MG63 (cell line): ENCODE measurements around the gene INO80D. TPM values are rescaled to one million over a fixed set of nuclear protein-coding genes. Genes with fewer than 3 reads are reported as not detected.
"Not testable (repeated sequence)": the region's sequence is repeated elsewhere in the genome, so short reads cannot be mapped to it uniquely, and the experiment has no call there.

Source experiments
- DNase-seq: peaks from one replicate; pipeline ENCODE4 v3.0.0-alpha.2; 2020
- H3K27me3 ChIP-seq: fragments of 250-450 bp; sonication (Bioruptor Pico); 2 replicates; pipeline ENCODE4 v1.5.1; 2020; ENCODE audit warnings: mild to moderate bottlenecking, moderate library complexity
- H3K36me3 ChIP-seq: fragments of 250-450 bp; sonication (Bioruptor Pico); 2 replicates; pipeline ENCODE4 v1.5.1; 2020; ENCODE audit warnings: mild to moderate bottlenecking, moderate library complexity
- H3K4me3 ChIP-seq: fragments of 250-450 bp; sonication (Bioruptor Pico); 2 replicates; pipeline ENCODE4 v1.5.1; 2020; ENCODE audit warnings: mild to moderate bottlenecking, moderate library complexity
- H3K9me3 ChIP-seq: fragments of 250-450 bp; sonication (Bioruptor Pico); 2 replicates; pipeline ENCODE4 v1.5.1; 2020; ENCODE audit warnings: mild to moderate bottlenecking, moderate library complexity
- total RNA-seq: library from RNA; depleted of rRNA; stranded (reverse); fragments of >200 nt; shearing (Covaris generic); gene quantifications from 2 replicates; pipeline ENCODE4 v1.2.3, GENCODE V29; 2014; ENCODE audit warnings: low replicate concordance

Gene INO80D
- total RNA-seq, 1 experiment from 2014 or later = 1.1 TPM

DNA sequence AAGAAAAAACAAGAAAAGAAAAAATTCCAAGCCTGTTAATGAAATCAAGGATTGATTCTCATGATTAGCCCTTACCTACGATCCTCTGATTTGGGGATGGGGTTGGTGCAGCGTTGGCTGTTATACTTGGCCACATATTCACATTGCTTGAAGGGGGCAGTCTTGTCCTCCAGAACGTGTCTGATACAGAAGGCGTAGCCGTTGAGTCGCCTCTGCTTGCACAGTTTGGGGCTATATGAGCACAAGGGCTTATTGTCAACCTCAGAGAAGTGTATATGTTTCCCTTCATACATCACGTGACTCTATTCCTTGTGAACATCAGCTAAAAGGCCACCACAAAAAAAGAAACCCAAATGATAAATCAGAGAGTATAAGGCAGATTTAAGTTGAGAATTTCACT lies 23.2 kb downstream of the INO80D start:
- DNase-seq = no peak
- Histone ChIP-seq H3K36me3 (peaks cover 8% of the 10 kb centered on the region), H3K9me3 (no peaks in the 10 kb centered on the region), H3K27me3 (no peaks in the 10 kb centered on the region), H3K4me3 (no peak overlapping the region)

DNA sequence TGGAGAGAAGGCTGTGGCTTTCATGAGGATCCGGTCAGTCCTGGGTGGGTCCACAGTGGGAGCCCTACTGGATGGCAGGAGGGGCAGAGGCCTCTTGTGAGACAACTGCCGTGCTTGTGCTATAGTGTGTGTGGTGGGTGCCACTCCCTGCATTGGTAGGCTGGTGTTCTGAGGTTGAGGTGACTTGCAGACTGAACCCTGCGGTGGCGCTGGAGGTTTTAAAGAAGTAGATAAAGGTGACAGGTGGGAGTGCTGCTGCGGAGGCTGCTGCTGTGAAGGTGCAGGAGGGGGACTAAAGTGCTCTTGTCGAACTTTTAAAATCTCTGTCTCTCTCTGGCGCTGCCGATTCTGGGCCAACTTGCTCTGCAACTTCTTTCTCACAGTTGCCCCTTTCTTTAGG lies 29.7 kb downstream of the INO80D start:
- H3K4me3 ChIP-seq = no peak overlapping the region
- H3K36me3 ChIP-seq = peaks cover 17% of the 10 kb centered on the region
- DNase-seq = no peak
- H3K9me3 ChIP-seq = no peaks in the 10 kb centered on the region
- H3K27me3 ChIP-seq = no peaks in the 10 kb centered on the region

DNA sequence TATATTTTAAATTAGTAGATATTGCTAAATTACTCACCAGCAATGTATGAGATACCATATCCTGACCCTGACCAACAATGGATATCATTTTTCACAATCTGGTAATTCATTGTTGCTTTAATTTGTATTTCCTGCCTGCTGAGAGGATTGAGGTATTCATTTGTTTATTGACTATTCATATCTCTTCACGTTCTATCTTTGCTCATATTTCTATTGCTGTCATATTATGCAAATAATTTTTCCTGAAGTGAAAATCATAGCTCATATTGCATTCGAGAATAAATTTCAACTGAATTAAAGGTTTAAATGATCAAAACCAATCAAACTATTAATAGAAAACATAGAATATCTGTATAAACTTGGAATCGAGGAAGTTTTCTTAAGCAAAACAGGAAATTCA lies 31.0 kb downstream of the INO80D start:
- DNase-seq = no peak
- peaks cover 17% of the 10 kb centered on the region for H3K36me3 ChIP-seq
- H3K27me3 ChIP-seq = no peaks in the 10 kb centered on the region
- no peak overlapping the region for H3K4me3 ChIP-seq
- no peaks in the 10 kb centered on the region for H3K9me3 ChIP-seq

DNA sequence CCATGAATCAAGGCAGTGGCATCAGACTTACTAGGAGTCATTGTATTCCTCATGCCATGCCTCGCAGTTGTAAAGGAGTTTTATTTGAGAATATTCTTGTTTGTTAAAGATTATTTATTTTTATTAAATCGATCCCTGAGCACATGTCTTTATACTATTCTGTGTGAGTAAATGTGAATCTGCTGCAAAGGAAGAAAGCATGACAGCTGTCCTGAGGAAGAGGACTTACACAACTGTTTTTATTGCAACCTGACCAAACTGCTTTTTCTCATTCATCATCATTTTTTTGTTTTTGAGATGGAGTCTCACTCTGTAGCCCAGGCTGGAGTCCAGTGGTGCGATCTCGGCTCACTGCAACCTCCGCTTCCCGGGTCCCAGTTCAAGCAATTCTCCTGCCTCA lies 34.1 kb downstream of the INO80D start:
- no peak for DNase-seq
- Histone ChIP-seq H3K4me3 (no peak overlapping the region), H3K9me3 (no peaks in the 10 kb centered on the region), H3K27me3 (no peaks in the 10 kb centered on the region), H3K36me3 (peaks cover 21% of the 10 kb centered on the region)

DNA sequence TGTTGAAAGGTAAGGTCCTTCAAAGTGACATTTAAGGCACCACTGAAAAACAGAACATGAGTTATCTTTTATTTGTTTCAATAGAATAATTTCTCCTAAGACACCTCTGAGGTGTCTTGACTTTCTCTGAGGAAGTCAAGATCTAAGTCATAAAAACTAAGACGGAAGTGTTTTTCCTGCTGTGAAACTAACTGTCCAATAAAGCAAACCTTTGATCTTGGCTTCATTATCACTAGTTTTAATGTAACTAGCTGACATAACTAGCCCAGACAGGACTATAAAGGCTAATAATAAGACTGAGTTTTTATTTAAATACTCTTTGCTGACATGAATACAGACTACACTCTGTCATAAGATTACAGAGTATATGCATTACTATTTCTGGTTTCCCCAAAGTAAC lies 36.6 kb downstream of the INO80D start:
- Histone ChIP-seq H3K9me3 (no peaks in the 10 kb centered on the region), H3K36me3 (peaks cover 12% of the 10 kb centered on the region; the same call in 1 of the 2 replicates), H3K27me3 (no peaks in the 10 kb centered on the region), H3K4me3 (no peak overlapping the region)
- DNase-seq = no peak

DNA sequence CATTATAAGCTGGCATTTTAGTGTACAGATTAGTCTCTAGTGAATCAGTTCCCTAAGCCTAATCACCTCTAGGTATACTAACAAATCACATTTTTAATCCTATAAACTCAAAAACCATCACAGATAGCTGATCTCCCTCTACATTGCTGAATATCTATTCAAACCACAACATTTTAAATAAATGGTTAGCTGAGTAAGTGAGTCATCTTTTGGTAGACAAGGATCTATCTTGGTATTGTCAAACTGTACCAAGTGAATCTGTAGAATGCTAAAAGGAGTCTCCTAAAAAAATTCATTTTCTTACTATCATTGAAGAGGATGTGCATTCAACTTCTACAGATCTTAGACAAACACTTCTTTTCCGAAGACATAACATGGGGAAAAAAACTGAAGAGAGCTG lies 40.7 kb downstream of the INO80D start:
- Histone ChIP-seq H3K4me3 (no peak overlapping the region), H3K27me3 (no peaks in the 10 kb centered on the region), H3K36me3 (peaks cover 12% of the 10 kb centered on the region), H3K9me3 (no peaks in the 10 kb centered on the region)
- DNase-seq = no peak

DNA sequence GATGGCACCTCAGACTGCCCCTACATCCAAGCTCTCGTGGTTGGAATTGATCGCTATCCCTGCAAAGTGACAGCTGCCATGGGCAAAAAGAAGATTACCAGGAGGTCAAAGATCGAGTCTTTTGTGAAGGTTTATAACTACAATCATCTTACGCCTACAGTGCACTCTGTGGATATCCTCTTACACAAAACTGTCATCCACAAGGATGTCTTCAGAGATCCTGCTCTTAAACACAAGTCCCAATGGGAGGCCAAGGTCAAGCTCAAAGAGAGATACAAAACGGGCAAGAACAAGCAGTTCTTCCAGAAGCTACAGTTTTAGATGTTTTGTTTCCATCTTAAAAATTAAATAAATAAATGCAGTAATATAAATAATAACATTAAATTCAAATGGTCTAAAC lies 45.4 kb downstream of the INO80D start:
- H3K9me3 ChIP-seq = peaks cover 2% of the 10 kb centered on the region; the same call in 1 of the 2 replicates
- no peak for DNase-seq

DNA sequence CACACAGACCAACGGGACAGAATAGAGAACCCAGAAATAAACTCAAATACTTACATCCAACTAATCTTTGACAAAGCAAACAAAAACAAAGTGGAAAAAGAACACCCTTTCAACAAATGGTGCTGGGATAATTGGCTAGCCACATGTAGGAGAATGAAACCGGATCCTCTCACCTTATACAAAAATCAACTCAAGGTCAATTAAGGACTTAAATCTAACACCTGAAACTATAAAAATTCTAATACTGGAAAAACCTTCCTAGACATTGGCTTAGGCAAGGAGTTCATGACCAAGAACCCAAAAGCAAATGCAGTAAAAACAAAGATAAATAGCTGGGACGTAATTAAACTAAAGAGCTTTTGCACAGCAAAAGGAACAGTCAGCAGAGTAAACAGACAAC lies 50.6 kb downstream of the INO80D start:
- peaks cover 22% of the 10 kb centered on the region for H3K36me3 ChIP-seq
- H3K9me3 ChIP-seq, H3K27me3 ChIP-seq, H3K4me3 ChIP-seq, DNase-seq: not testable (repeated sequence)

More for the DNA sequence above, 45.4 kb downstream of the INO80D start:
- H3K4me3 ChIP-seq = no peak overlapping the region
- H3K36me3 ChIP-seq = peaks cover 17% of the 10 kb centered on the region; the same call in 1 of the 2 replicates
- H3K27me3 ChIP-seq = no peaks in the 10 kb centered on the region

DNA sequence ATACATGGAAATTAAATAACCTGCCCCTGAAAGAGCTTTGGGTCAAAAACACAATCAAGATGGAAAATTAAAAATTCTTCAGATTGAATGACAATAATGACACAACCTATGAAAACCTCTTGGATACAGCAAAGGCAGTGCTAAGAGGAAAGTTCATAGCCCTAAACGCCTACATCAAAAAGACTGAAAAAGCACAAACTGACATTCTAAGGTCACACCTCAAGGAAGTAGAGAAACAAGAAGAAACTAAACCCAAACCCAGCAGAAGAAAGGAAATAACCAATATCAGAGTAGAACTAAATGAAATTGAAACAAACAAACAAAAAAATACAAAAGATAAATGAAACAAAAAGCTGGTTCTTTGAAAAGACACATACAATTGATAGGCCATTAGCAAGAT lies 52.5 kb downstream of the INO80D start:
- peaks cover 18% of the 10 kb centered on the region for H3K36me3 ChIP-seq
- not testable (repeated sequence) for H3K27me3 ChIP-seq, H3K9me3 ChIP-seq, DNase-seq, H3K4me3 ChIP-seq

DNA sequence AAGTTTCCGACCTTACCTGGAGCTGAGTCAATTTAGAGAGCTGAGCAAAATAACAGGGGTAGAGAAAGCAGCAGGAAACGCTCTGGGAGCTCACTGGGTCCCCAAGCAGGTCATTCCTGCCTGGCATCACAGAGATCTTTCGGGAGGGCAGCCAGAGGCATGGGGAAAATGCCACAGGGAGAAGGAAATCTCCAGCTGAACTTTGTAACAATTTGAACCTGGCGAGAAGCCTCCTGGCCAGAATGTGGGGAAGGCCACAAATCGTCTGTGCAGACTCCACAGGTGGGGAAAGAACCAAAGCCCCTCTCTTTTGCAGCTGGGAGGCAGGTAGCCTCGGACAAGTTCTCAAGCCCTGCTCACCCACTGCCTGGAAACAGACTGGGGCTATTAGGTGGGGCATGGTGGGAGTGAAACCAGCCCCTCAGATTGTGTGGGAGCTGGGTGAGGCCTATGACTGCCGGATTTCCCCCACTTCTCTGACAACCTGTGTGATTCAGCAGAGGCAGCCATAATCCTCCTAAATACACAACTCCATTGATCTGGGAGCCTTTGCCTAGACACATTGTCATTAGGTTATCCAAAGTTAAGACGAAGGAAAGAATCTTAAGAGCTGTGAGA lies 53.9 kb downstream of the INO80D start:
- Histone ChIP-seq H3K36me3 (peaks cover 22% of the 10 kb centered on the region), H3K4me3 (no peak overlapping the region), H3K27me3 (no peaks in the 10 kb centered on the region), H3K9me3 (peaks cover 2% of the 10 kb centered on the region; the same call in 1 of the 2 replicates)
- DNase-seq = no peak

DNA sequence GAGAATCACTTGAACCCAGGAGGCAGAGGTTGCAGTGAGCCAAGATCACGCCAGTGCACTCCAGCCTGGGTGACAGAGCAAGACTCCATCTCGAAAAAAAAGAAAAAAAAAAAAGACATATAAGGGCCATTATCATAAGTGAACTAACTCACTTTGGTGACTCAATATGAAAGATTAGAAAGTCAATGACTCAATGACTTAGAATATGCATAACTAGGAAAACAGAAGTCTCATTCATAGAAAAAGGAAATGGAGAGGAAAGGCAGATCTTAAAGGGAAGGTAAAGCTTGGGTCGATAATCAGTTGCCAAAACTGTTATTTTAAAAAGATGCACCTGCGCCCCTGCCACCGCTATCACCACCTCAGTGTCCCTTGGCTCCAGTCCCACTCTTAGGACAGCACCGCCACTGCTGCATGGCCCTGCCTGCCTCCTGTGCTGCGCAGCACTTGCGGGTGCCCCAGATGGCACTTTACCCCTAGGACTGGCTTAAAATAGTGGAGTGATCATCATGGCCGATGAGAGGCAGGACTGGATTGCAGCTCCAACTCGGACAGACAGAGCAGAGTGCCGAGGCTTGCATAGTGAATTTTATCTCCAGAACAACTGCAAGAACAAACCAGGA lies 54.7 kb downstream of the INO80D start:
- Histone ChIP-seq H3K27me3 (no peaks in the 10 kb centered on the region), H3K9me3 (peaks cover 2% of the 10 kb centered on the region; the same call in 1 of the 2 replicates), H3K4me3 (no peak overlapping the region), H3K36me3 (peaks cover 16% of the 10 kb centered on the region)
- no peak for DNase-seq

DNA sequence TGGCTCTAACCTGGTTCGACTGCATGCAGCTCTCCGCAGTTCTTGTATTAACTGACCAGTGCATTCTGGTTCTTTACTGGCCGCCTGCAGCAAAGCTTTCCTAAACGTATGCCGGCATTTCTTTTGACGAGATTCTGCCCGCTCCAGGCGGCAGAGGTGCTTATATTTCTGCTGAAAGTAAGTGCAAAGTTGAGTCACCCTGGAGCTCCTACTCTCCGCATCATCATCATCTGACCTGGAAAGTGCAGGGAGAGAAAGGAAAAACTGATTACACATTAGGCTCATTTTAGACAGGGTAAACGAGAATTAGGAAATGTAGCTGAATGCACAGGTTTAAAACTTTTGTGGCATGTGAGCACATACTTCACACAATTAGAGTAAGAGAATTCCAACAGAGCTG lies 57.9 kb downstream of the INO80D start:
- Histone ChIP-seq H3K36me3 (peaks cover 9% of the 10 kb centered on the region; the same call in 1 of the 2 replicates), H3K27me3 (no peaks in the 10 kb centered on the region), H3K4me3 (no peak overlapping the region), H3K9me3 (no peaks in the 10 kb centered on the region)
- no peak for DNase-seq

DNA sequence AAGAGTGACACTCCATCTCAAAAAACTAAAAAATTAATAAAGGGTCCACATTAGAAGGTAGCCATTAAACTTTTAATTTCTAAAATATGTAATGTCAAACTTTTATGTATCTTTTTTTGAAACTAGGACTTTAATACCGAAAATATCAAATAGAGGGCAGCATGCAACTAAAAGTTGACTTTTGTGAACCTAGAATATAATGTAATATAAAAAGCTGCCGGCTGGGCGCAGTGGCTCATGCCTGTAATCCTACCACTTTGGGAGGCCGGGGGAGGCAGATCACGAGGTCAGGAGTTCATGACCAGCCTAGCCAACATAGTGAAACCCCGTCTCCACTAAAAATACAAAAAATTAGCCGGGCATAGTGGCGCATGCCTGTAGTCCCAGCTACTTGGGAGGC lies 62.8 kb downstream of the INO80D start:
- no peak for DNase-seq

DNA sequence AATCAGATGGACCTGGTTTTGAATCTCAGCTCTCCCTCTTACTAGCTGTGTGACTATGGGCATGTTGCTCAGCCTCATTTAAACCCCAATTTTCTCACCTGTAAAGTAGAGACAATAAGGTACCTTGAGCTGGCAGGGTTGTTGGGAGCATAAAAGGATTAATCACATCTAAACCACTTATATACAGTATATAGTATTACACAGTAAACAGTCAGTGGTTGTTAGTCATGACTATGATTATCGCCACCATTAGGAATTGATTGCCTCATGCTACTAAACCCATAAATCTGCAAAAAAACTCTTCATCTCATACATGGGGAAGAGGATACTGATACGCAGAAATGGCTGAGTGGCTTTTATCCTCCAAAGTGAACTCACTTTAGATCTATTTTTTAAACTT lies 65.8 kb downstream of the INO80D start:
- peaks cover 32% of the 10 kb centered on the region for H3K36me3 ChIP-seq
- H3K27me3 ChIP-seq = no peaks in the 10 kb centered on the region
- peaks cover 4% of the 10 kb centered on the region; the same call in 1 of the 2 replicates for H3K9me3 ChIP-seq
- no peak overlapping the region for H3K4me3 ChIP-seq
- no peak for DNase-seq

More for the DNA sequence above, 62.8 kb downstream of the INO80D start:
- H3K4me3 ChIP-seq = no peak overlapping the region
- peaks cover 14% of the 10 kb centered on the region for H3K36me3 ChIP-seq
- H3K27me3 ChIP-seq = no peaks in the 10 kb centered on the region
- no peaks in the 10 kb centered on the region for H3K9me3 ChIP-seq

DNA sequence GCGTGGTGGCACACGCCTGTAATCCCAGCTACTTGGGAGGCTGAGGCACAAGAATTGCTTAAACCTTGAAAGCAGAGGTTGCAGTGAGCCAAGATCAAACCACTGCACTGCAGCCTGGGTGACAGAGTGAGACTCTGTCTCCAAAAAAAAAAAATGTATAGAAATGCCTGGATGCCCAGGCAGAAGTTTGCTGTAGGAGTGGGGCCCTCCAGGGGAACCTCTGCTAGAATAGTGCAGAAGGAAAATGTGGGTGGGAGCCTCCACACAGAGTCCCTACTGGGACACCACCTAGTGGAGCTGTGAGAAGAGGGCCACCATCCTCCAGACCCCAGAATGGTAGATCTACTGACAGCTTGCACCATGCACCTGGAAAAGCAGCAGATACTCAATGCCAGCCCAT lies 70.2 kb downstream of the INO80D start:
- not testable (repeated sequence) for DNase-seq, H3K4me3 ChIP-seq, H3K9me3 ChIP-seq, H3K27me3 ChIP-seq
- peaks cover 32% of the 10 kb centered on the region for H3K36me3 ChIP-seq

DNA sequence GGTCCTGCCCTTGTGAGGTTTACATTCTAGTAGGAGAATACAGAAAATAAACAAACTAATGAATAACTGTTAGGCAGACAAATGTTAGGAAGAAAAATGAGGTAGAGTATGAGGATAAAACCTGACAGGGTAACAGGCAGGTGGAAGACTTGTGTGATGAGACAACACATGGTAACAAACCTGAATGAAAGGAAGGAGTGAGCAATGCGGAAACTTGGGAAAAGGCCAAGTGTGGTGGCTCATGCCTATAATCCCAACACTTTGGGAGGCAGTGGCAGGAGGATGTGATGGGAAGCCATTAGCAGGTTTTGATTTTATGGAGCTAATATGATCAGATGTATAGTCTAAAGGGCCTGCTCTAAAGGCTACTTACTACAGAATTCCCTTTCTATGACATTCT lies 74.2 kb downstream of the INO80D start:
- peaks cover under 1% of the 10 kb centered on the region; the same call in 1 of the 2 replicates for H3K9me3 ChIP-seq
- H3K36me3 ChIP-seq = peaks cover 23% of the 10 kb centered on the region
- no peaks in the 10 kb centered on the region for H3K27me3 ChIP-seq
- H3K4me3 ChIP-seq = no peak overlapping the region
- peak; percentile 13 for DNase-seq

DNA sequence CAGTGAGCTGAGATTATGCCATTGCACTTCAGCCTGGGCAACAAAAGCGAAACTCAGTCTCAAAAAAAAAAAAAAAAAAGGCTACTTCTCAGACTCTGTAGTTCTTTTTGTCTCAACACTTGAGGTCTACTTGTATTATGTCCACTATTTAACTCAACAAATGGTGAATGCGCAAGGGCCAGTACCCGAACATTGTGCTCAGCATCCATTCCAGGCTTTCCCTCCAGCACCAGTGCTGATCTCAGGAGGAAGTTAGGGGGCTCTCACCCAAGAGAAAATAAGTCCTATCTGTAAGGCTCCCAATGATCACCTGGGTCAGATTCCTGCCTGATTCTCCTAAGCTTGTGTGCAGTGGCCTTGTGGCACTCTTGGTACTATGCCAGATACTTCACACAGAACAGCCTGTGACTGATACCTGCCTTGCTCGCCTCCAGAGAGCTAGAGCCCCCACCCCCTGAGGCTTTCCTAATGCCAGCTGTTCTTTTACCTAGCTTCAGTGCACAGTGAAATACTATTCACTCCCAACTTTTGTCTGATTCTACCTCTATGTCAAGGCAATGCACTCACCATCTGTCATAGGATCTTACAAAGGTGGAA lies 74.9 kb downstream of the INO80D start:
- peaks cover 17% of the 10 kb centered on the region for H3K36me3 ChIP-seq
- no peaks in the 10 kb centered on the region for H3K27me3 ChIP-seq
- DNase-seq = no peak
- no peak overlapping the region for H3K4me3 ChIP-seq
- no peaks in the 10 kb centered on the region for H3K9me3 ChIP-seq
